ENCODE measurements around the gene ENHO.
"Not testable (repeated sequence)": the region's sequence is repeated elsewhere in the genome, so short reads cannot be mapped to it uniquely, and the experiment has no call there.

The ENHO gene

DNA sequence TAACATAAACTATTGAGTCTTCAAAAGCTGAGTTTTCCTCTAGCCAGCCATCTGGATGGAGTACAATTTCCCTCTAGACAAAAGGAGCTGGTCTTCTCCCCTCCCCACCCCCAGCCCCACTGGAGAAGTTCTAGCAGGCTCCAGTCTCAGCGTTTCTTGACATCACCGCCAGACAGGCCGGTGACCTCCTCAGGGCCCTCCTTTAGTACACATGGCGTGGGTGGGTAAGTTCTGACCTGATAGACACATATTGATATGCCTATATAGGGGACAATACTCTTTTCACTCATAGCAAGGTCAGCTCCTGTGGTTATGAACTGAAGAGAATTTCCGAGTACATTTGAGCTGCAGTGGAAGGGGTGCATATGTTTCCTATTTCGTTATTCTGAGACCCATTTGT, 37.0 kb downstream of the ENHO start:
- Histone ChIP-seq H3K9me3 (ENCODE audit: low read length) (no peaks in the 10 kb centered on the region), H3K27ac (ENCODE audit: low read depth, low read length) (no peak overlapping the region), H3K4me3 (ENCODE audit: low read depth in 1 of 2, low read length in 2 of 2) (no peak overlapping the region), H3K27me3 (ENCODE audit: control insufficient read depth in 1 of 2, insufficient read depth in 2 of 2, low read length in 2 of 2) (no peaks in the 10 kb centered on the region), H3K9ac (ENCODE audit: low read length) (no peak overlapping the region), H3K36me3 (ENCODE audit: insufficient read depth, low read length) (no peaks in the 10 kb centered on the region), H3K4me1 (ENCODE audit: insufficient read depth, low read length) (no peaks in the 10 kb centered on the region)

DNA sequence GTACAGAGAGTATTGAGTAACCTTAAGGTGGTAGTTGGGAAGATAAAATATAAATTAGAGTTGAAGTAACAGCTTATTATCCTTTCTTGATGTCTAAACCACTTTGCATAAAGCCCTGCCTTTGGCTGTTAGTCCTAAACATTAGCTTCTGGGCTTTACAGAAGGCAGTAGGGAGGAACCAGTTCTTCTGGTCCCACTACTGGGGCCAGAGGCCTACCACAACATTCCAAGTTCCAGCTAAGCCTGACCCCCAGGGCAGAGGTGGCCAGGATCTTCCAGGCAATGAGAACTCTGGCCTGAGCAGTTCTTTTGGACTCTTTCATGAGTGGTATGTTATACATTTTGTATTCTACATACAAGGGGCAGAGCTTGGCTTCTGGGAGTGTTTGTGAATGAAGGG, 38.1 kb downstream of the ENHO start:
- Histone ChIP-seq H3K4me1 (ENCODE audit: insufficient read depth, low read length) (no peaks in the 10 kb centered on the region), H3K9me3 (ENCODE audit: low read length) (no peaks in the 10 kb centered on the region), H3K9ac (ENCODE audit: low read length) (no peak overlapping the region), H3K27me3 (ENCODE audit: control insufficient read depth in 1 of 2, insufficient read depth in 2 of 2, low read length in 2 of 2) (no peaks in the 10 kb centered on the region), H3K4me3 (ENCODE audit: low read depth in 1 of 2, low read length in 2 of 2) (no peak overlapping the region), H3K36me3 (ENCODE audit: insufficient read depth, low read length) (no peaks in the 10 kb centered on the region), H3K27ac (ENCODE audit: low read depth, low read length) (no peak overlapping the region)

DNA sequence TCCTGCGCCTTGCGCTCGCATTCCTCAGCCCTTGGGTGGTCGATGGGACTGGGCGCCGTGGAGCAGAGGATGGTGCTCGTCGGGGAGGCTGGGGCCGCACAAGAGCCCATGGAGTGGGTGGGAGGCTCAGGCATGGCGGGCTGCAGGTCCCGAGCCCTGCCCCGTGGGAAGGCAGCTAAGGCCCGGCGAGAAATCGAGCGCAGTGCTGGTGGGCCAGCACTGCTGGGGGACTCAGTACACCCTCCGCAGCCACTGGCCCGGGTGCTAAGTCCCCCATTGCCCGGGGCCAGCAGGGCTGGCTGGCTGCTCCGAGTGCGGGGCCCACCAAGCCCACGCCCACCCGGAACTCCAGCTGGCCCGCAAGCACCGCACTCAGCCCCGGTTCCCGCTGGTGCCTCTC, 40.0 kb downstream of the ENHO start:
- not testable (repeated sequence) for H3K9ac ChIP-seq (ENCODE audit: low read length); H3K27me3 ChIP-seq (ENCODE audit: control insufficient read depth in 1 of 2, insufficient read depth in 2 of 2, low read length in 2 of 2); H3K4me3 ChIP-seq (ENCODE audit: low read depth in 1 of 2, low read length in 2 of 2); H3K9me3 ChIP-seq (ENCODE audit: low read length); H3K36me3 ChIP-seq (ENCODE audit: insufficient read depth, low read length); H3K27ac ChIP-seq (ENCODE audit: low read depth, low read length); H3K4me1 ChIP-seq (ENCODE audit: insufficient read depth, low read length)

- not testable (repeated sequence) for H3K9me3 ChIP-seq (ENCODE audit: low read length); H3K36me3 ChIP-seq (ENCODE audit: insufficient read depth, low read length); H3K9ac ChIP-seq (ENCODE audit: low read length); H3K27ac ChIP-seq (ENCODE audit: low read depth, low read length); H3K4me1 ChIP-seq (ENCODE audit: insufficient read depth, low read length); H3K4me3 ChIP-seq (ENCODE audit: low read depth in 1 of 2, low read length in 2 of 2); H3K27me3 ChIP-seq (ENCODE audit: control insufficient read depth in 1 of 2, insufficient read depth in 2 of 2, low read length in 2 of 2)
Observed at GRCh38 chr9:34481620-34482019, 41.2 kb downstream of the ENHO start.

- H3K27ac ChIP-seq (ENCODE audit: low read depth, low read length) = no peak overlapping the region
- H3K9me3 ChIP-seq (ENCODE audit: low read length) = no peaks in the 10 kb centered on the region
- H3K9ac ChIP-seq (ENCODE audit: low read length) = no peak overlapping the region
- no peak overlapping the region for H3K4me3 ChIP-seq (ENCODE audit: low read depth in 1 of 2, low read length in 2 of 2)
- no peaks in the 10 kb centered on the region for H3K4me1 ChIP-seq (ENCODE audit: insufficient read depth, low read length)
- no peaks in the 10 kb centered on the region for H3K36me3 ChIP-seq (ENCODE audit: insufficient read depth, low read length)
- H3K27me3 ChIP-seq (ENCODE audit: control insufficient read depth in 1 of 2, insufficient read depth in 2 of 2, low read length in 2 of 2) = no peaks in the 10 kb centered on the region
Observed at GRCh38 chr9:34479431-34479866, 43.3 kb downstream of the ENHO start.

DNA sequence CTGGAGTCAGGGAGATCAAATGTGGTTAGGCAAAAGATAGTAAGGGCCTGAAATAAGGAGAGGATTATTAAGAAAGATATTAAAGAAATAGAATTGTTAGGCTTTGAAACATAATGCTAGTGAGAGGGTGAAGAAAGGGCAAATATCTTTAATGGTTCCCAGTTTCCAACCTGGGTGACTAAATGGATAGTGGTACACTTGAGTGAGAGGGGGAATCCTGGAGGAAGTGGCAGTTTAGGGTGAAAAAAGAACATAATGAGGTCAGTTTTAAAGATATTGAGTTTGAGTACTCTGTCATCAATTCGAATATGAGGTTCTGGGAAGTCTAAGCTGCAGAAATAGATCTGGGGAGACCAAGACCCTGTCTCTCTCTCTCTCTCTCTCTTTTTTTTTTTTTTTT, 45.2 kb downstream of the ENHO start:
- Histone ChIP-seq H3K4me1 (ENCODE audit: insufficient read depth, low read length) (no peaks in the 10 kb centered on the region), H3K9me3 (ENCODE audit: low read length) (no peaks in the 10 kb centered on the region), H3K9ac (ENCODE audit: low read length) (no peak overlapping the region), H3K4me3 (ENCODE audit: low read depth in 1 of 2, low read length in 2 of 2) (no peak overlapping the region), H3K36me3 (ENCODE audit: insufficient read depth, low read length) (no peaks in the 10 kb centered on the region), H3K27ac (ENCODE audit: low read depth, low read length) (no peak overlapping the region), H3K27me3 (ENCODE audit: control insufficient read depth in 1 of 2, insufficient read depth in 2 of 2, low read length in 2 of 2) (no peaks in the 10 kb centered on the region)

GRCh38 chr9:34475097-34475496, 47.7 kb downstream of the ENHO start:
- Histone ChIP-seq H3K4me3 (ENCODE audit: low read depth in 1 of 2, low read length in 2 of 2) (no peak overlapping the region), H3K4me1 (ENCODE audit: insufficient read depth, low read length) (no peaks in the 10 kb centered on the region), H3K36me3 (ENCODE audit: insufficient read depth, low read length) (no peaks in the 10 kb centered on the region), H3K9ac (ENCODE audit: low read length) (no peak overlapping the region), H3K27me3 (ENCODE audit: control insufficient read depth in 1 of 2, insufficient read depth in 2 of 2, low read length in 2 of 2) (no peaks in the 10 kb centered on the region), H3K9me3 (ENCODE audit: low read length) (no peaks in the 10 kb centered on the region), H3K27ac (ENCODE audit: low read depth, low read length) (no peak overlapping the region)
